Thyroid gland (tissue), 4 donors: ENCODE measurements around the gene CIAO3. TPM values are rescaled to one million over a fixed set of nuclear protein-coding genes. Genes with fewer than 3 reads are reported as not detected.

Experiments used
- DNase-seq, 2 donors: peaks; one replicate each; pipeline ENCODE4 v3.0.0-alpha.2; 2019
- H3K27ac ChIP-seq, 3 donors: fragments of 200-600 bp; sonication (generic); 1 replicate in 2 of 3; 2 replicates in 1 of 3; pipeline ENCODE4 v1.5.1; 2016 to 2019; ENCODE audit warnings: mild to moderate bottlenecking in 1 of 3, moderate library complexity in 1 of 3
- H3K27me3 ChIP-seq: fragments of 200-600 bp; sonication (generic); one replicate; pipeline ENCODE4 v1.5.1; 2019
- H3K36me3 ChIP-seq, 2 donors: fragments of 200-600 bp; sonication (generic); one replicate each; pipeline ENCODE4 v1.5.1; 2016 to 2019
- H3K4me1 ChIP-seq, 2 donors: fragments of 200-600 bp; sonication (generic); one replicate each; pipeline ENCODE4 v1.5.1; 2017 to 2019
- H3K4me3 ChIP-seq, 3 donors: fragments of 200-600 bp; sonication (generic); replicated peaks in 1 of 3; 1 replicate in 2 of 3; 2 replicates in 1 of 3; pipeline ENCODE4 v1.5.1; 2016; ENCODE audit warnings: mild to moderate bottlenecking in 1 of 3
- H3K9me3 ChIP-seq: fragments of 200-600 bp; sonication (generic); one replicate; pipeline ENCODE4 v1.5.1; 2017
- POLR2A ChIP-seq, 2 donors: fragments of 450-650 bp; IDR thresholded peaks; one replicate each; pipeline ENCODE4 v1.6.1; 2017; ENCODE audit warnings: antibody characterized with exemption in 2 of 2, mild to moderate bottlenecking in 2 of 2, moderate library complexity in 1 of 2
- WGBS, 2 donors: methylation state at CpG; one replicate each; pipeline ENCODE4 v1.1.5; 2017; 5-methylcytosine and 5-hydroxymethylcytosine counted together
- intact Hi-C: fragments of 100-400 bp; cut with DNase I; formaldehyde crosslinking; loops from one replicate; pipeline ENCODE4 v1.15.1; 2023
- total RNA-seq, 4 donors: library from RNA; depleted of rRNA; stranded (reverse); fragments of >200 nt; gene quantifications; one replicate each; pipeline ENCODE4 v1.2.3, GENCODE V29; 2016
- TF ChIP-seq, protein P1 (sequence below), 6 experiments: fragments of 200-600 bp in 3 of 6; fragments of 450-650 bp in 3 of 6; sonication (generic) in 3 of 6; IDR thresholded peaks; one replicate each; pipeline ENCODE4 v1.5.1; 2016 to 2019; ENCODE audit warnings: antibody characterized with exemption in 6 of 6, mild to moderate bottlenecking in 2 of 6, inconsistent platforms in 1 of 6, moderate library complexity in 1 of 6

Gene CIAO3
- total RNA-seq, 4 donors from 2014 or later = 38.7 to 53.8 (median 44.6) TPM

DNA sequence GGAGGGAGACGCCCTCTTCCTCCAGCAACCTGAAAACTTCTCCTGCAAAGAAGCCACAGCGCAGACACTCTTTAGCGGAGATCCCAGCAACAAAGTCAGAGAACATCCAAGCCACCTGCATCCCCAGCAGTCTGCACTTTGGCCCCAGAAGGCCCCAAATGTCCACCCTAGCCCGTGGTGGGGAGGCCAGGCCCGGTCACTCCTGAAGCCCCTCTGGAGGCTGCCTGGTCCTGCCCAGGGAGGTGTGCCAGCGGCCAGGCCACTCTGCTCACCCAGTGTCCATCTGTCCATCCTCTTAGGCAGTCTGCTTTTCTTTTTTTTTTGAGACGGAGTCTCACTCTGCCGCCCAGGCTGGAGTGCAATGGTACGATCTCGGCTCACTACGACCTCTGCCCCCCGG lies 8.5 kb downstream of the CIAO3 start:
- WGBS, 2 donors = 96 to 97% methylated on average over 12 of the region's 12 CpGs
- Histone ChIP-seq H3K36me3 (peaks cover 18 to 39% of the 10 kb centered on the region in 2 donors), H3K4me3 (no peak overlapping the region), H3K27me3 (no peaks in the 10 kb centered on the region), H3K4me1 (peaks cover 17% of the 10 kb centered on the region in 2 donors), H3K9me3 (no peaks in the 10 kb centered on the region), H3K27ac (no peak overlapping the region)
- TF ChIP-seq POLR2A (IDR thresholded peaks at IDR 0.05) = no peak
- TF ChIP-seq, protein P1, sequence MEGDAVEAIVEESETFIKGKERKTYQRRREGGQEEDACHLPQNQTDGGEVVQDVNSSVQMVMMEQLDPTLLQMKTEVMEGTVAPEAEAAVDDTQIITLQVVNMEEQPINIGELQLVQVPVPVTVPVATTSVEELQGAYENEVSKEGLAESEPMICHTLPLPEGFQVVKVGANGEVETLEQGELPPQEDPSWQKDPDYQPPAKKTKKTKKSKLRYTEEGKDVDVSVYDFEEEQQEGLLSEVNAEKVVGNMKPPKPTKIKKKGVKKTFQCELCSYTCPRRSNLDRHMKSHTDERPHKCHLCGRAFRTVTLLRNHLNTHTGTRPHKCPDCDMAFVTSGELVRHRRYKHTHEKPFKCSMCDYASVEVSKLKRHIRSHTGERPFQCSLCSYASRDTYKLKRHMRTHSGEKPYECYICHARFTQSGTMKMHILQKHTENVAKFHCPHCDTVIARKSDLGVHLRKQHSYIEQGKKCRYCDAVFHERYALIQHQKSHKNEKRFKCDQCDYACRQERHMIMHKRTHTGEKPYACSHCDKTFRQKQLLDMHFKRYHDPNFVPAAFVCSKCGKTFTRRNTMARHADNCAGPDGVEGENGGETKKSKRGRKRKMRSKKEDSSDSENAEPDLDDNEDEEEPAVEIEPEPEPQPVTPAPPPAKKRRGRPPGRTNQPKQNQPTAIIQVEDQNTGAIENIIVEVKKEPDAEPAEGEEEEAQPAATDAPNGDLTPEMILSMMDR (IDR thresholded peaks at IDR 0.05) = no peak
- DNase-seq = no peak
- intact Hi-C loops = no loop called here

DNA sequence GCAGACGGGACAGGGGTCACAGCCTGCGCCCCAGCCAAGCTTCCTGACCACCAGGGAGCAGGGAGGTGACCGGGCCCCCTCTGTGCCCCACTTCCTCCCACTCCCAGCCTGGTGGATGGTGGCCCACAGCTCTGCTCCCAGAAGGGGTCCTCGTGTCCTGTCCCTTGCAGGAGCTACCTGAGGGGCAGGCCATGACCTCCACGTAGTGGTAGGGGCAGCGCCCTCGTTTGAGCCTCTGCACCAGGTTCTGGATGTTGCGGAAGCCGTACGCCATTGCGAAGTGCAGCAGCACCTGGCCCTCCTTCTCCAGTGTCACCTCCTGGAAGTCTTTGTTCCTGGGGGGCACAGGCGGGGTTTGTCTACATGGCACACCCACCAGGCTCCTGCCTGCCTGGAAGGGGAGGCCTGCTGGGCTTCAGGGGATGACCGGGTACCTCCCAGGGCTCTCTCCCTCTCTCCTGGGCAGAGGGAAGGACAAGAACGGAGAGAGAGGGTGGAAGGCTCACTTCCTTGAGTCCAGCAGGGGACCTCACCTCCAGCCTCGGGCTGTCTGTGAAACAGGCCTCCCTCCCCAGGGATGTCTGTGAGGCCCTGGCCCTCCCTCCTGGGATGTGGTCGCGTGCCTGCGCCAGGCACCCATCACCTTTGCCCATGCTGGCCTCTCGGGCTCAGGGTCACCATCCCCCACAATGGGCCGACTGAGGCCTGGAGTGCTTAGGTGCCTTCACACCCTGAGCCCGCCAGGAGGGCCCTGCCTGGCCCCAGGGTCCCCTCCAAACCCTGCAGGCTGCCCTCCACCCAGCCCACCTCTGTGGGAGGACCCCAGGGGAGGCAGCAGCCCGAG lies 9.9 kb downstream of the CIAO3 start:
- intact Hi-C loops = no loop called here
- Histone ChIP-seq H3K27ac (no peak overlapping the region), H3K27me3 (no peaks in the 10 kb centered on the region), H3K36me3 (peaks cover 12 to 26% of the 10 kb centered on the region in 2 donors), H3K9me3 (no peaks in the 10 kb centered on the region), H3K4me1 (peaks cover 24 to 28% of the 10 kb centered on the region in 2 donors), H3K4me3 (no peak overlapping the region)
- WGBS, 2 donors = 88 to 99% methylated on average over 10 to 13 of the region's 22 CpGs
- no peak for DNase-seq
- TF ChIP-seq, protein P1 (IDR thresholded peaks at IDR 0.05) = no peak
- no peak for TF ChIP-seq POLR2A (IDR thresholded peaks at IDR 0.05)

DNA sequence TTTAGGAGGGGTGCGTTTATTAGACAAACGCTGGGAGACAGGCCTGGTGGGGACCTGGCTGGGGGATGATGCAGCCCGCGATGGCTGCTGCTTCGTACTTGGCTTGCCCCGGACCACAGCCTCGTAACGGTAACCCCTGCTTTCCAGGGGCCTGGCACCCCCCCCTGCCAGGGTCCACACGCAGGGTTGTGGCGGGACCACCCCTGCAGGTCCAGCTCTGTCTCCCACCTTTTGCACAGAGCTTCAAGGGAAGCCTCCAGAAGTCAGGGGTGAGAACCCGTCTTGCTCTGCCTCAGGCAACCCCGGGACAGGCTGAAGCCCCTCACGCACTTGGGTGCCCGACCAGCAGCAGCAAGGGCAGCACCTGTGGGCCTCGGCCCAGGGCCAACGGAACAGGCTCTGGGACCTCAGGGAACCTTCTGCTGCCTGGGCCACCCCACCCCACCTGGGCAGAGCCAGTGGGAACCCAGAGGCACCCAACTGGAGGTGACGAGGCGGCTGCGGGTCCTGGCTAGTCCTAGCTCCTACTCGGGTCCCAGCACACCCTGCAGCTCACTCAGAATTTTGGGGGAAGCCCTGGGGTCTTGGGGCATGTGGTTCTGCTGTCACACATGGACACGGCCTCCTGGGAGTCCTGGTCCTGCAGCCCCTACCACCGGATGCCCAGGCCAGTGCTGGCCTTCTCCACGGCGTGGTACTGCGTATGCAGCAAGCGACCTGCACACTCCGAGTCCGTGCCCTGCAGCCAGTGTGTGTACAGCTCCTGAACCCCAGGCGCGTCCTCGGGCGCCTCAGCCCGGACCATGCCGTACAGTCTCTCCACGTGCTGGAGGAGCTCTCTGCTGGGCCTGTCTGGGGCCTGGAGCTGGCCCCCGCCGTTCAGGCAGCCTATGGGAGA lies 10.8 kb downstream of the CIAO3 start:
- DNase-seq = no peak
- intact Hi-C loops = no loop called here
- Histone ChIP-seq H3K9me3 (no peaks in the 10 kb centered on the region), H3K4me3 (no peak overlapping the region), H3K27ac (no peak overlapping the region), H3K4me1 (peaks cover 24 to 28% of the 10 kb centered on the region in 2 donors), H3K36me3 (peaks cover 7 to 21% of the 10 kb centered on the region in 2 donors), H3K27me3 (no peaks in the 10 kb centered on the region)
- TF ChIP-seq, protein P1 (IDR thresholded peaks at IDR 0.05) = no peak
- TF ChIP-seq POLR2A (IDR thresholded peaks at IDR 0.05) = no peak
- 91 to 92% methylated on average over 20 to 24 of the region's 37 CpGs for WGBS, 2 donors

DNA sequence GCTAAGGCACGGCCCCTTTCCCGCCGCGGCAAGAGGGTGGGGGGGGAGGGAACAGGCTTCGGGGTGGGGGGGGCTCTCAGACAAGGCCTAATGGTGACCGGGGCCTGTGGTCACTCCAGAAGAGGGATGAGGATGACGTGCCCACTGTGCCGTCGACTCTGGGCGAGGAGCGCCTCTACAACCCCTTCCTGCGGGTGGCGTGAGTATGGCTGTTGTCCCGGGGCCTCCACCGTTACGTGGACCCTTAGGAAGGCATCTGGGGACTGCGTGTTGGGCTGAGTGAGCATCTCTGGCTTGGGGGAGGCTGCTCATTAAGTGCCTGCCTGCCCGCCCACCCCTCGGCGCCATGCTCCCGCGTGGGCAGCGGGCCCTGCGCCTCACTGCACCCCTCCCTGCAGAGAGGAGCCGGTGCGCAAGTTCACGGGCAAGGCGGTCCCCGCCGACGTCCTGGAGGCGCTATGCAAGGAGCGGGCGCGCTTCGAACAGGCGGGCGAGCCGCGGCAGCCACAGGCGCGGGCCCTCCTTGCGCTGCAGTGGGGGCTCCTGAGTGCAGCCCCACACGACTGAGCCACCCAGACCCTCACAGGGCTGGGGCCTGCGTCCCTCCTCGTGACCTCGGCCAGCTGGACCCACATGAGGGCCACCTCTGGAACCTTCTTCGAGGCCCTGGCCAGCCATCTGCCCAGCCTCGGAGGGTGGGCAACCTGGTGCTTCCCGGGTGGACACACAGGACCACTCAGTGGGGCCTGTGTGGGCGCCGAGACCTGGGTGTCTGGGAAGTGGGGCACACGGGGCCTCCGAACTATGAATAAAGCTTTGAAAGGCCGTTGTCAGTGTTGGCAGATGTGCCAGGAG lies 11.7 kb downstream of the CIAO3 start:
- intact Hi-C loops = no loop called here
- H3K36me3 ChIP-seq = peaks cover 7 to 14% of the 10 kb centered on the region in 2 donors
- no peak overlapping the region for H3K27ac ChIP-seq
- peaks cover 24 to 28% of the 10 kb centered on the region in 2 donors for H3K4me1 ChIP-seq
- H3K9me3 ChIP-seq = no peaks in the 10 kb centered on the region
- no peak overlapping the region for H3K4me3 ChIP-seq
- no peak for DNase-seq
- TF ChIP-seq, protein P1 (IDR thresholded peaks at IDR 0.05) = no peak
- no peak for TF ChIP-seq POLR2A (IDR thresholded peaks at IDR 0.05)
- no peaks in the 10 kb centered on the region for H3K27me3 ChIP-seq
- 81 to 94% methylated on average over 5 to 8 of the region's 55 CpGs for WGBS, 2 donors
